Neural cell (in vitro differentiated cells): ENCODE data around the gene GATM. TPM values are rescaled to one million over a fixed set of nuclear protein-coding genes. Genes with fewer than 3 reads are reported as not detected.

Experiments used
- H2AFZ ChIP-seq: fragments of 200-600, 300-800 bp; sonication (generic), shearing (Covaris generic); 2 replicates; pipeline ENCODE4 v1.6.0; 2014; ENCODE audit warnings: low read depth, mild to moderate bottlenecking, antibody characterized with exemption, low read length, moderate library complexity
- H3F3A ChIP-seq: fragments of 200-600 bp; shearing (Covaris generic); 2 replicates; pipeline ENCODE4 v1.6.1; 2016; ENCODE audit warnings: mild to moderate bottlenecking, moderate library complexity, mixed read lengths, antibody characterized with exemption, low read length; ENCODE audit not compliant: insufficient read depth, poor library complexity, severe bottlenecking
- H3K27ac ChIP-seq: fragments of 200-600, 300-800 bp; sonication (generic), shearing (Covaris generic); 2 replicates; pipeline ENCODE4 v1.5.1; 2014; ENCODE audit warnings: mild to moderate bottlenecking, low read length, moderate library complexity
- H3K27me3 ChIP-seq: fragments of 300-800, 200-600 bp; sonication (generic), shearing (Covaris generic); 2 replicates; pipeline ENCODE4 v1.6.0; 2014; ENCODE audit warnings: mild to moderate bottlenecking, low read depth, low read length, moderate library complexity; ENCODE audit not compliant: insufficient read depth
- H3K36me3 ChIP-seq: fragments of 300-800, 200-600 bp; sonication (generic), shearing (Covaris generic); 2 replicates; pipeline ENCODE4 v1.5.1; 2014; ENCODE audit warnings: mild to moderate bottlenecking, antibody characterized with exemption, low read length, moderate library complexity; ENCODE audit not compliant: insufficient read depth
- H3K4me2 ChIP-seq: fragments of 300-800, 200-600 bp; sonication (generic), shearing (Covaris generic); 2 replicates; pipeline ENCODE4 v1.6.0; 2014; ENCODE audit warnings: mild to moderate bottlenecking, low read length
- H3K4me3 ChIP-seq: fragments of 300-800, 200-600 bp; sonication (generic), shearing (Covaris generic); 2 replicates; pipeline ENCODE4 v1.5.1; 2014; ENCODE audit warnings: mild to moderate bottlenecking, low read length, moderate library complexity
- H3K79me2 ChIP-seq: fragments of 200-600 bp; shearing (Covaris generic); replicated peaks from 2 replicates; pipeline ENCODE4 v1.6.0; 2014; ENCODE audit warnings: mild to moderate bottlenecking, low read length, moderate library complexity; ENCODE audit not compliant: insufficient read depth
- H3K9ac ChIP-seq: fragments of 300-800, 200-600 bp; sonication (generic), shearing (Covaris generic); 2 replicates; pipeline ENCODE4 v1.6.1; 2016; ENCODE audit warnings: mild to moderate bottlenecking, low read length, mixed read lengths
- H3K9me2 ChIP-seq: fragments of 200-600 bp; shearing (Covaris generic); 2 replicates; pipeline ENCODE4 v1.6.1; 2016; ENCODE audit warnings: mild to moderate bottlenecking, low read length, mixed read lengths; ENCODE audit not compliant: insufficient read depth
- H3K9me3 ChIP-seq: fragments of 200-600, 300-800 bp; sonication (generic), shearing (Covaris generic); 2 replicates; pipeline ENCODE4 v1.6.1; 2016; ENCODE audit warnings: mild to moderate bottlenecking, mixed run types, low read length, moderate library complexity, mixed read lengths
- H4K20me1 ChIP-seq: fragments of 200-600 bp; shearing (Covaris generic); 2 replicates; pipeline ENCODE4 v1.6.1; 2016; ENCODE audit warnings: mild to moderate bottlenecking, mixed run types; ENCODE audit not compliant: insufficient read depth
- EP300 ChIP-seq: fragments of 450-650 bp; conservative IDR thresholded peaks from 2 replicates; pipeline ENCODE4 v1.6.1; 2014; ENCODE audit warnings: antibody characterized with exemption, mild to moderate bottlenecking, moderate library complexity; ENCODE audit not compliant: poor library complexity, severe bottlenecking
- EZH2 ChIP-seq: fragments of 200-600, 300-800 bp; shearing (Covaris generic), sonication (generic); IDR thresholded peaks from 2 replicates; pipeline ENCODE4 v1.6.1; 2014; ENCODE audit warnings: antibody characterized with exemption, low read length, borderline replicate concordance, mild to moderate bottlenecking; ENCODE audit not compliant: insufficient read depth, poor library complexity, severe bottlenecking
- MXI1 ChIP-seq: fragments of 450-650 bp; conservative IDR thresholded peaks from 2 replicates; pipeline ENCODE4 v1.6.1; 2014; ENCODE audit warnings: antibody characterized with exemption, mild to moderate bottlenecking; ENCODE audit not compliant: poor library complexity, severe bottlenecking
- POLR2AphosphoS5 ChIP-seq: IDR thresholded peaks from 2 replicates; pipeline ENCODE4 v1.6.1; 2012
- RAD21 ChIP-seq: fragments of 450-650 bp; conservative IDR thresholded peaks from 2 replicates; pipeline ENCODE4 v1.6.1; 2014; ENCODE audit warnings: antibody characterized with exemption, mild to moderate bottlenecking, moderate library complexity
- REST ChIP-seq: IDR thresholded peaks from 2 replicates; pipeline ENCODE4 v1.6.1; 2012; ENCODE audit warnings: borderline replicate concordance
- SMC3 ChIP-seq: fragments of 450-650 bp; conservative IDR thresholded peaks from 2 replicates; pipeline ENCODE4 v1.6.1; 2014; ENCODE audit warnings: antibody characterized with exemption, mild to moderate bottlenecking, moderate library complexity; ENCODE audit not compliant: poor library complexity
- TAF1 ChIP-seq: IDR thresholded peaks from 2 replicates; pipeline ENCODE4 v1.6.1; 2012; ENCODE audit warnings: low read depth
- polyA plus RNA-seq: library from polyadenylated mRNA; depleted of rRNA; stranded (reverse); fragments of >200 nt; gene quantifications from 2 replicates; pipeline ENCODE4 v1.2.3, GENCODE V29; 2014
- TF ChIP-seq, protein P1 (sequence below): fragments of 450-650 bp; IDR thresholded peaks from 2 replicates; pipeline ENCODE4 v1.5.1; 2014; ENCODE audit warnings: antibody characterized with exemption, mild to moderate bottlenecking, moderate library complexity; ENCODE audit not compliant: poor library complexity, severe bottlenecking

The GATM gene
- polyA plus RNA-seq, 1 donor from 2014 or later = 13.3 TPM

DNA sequence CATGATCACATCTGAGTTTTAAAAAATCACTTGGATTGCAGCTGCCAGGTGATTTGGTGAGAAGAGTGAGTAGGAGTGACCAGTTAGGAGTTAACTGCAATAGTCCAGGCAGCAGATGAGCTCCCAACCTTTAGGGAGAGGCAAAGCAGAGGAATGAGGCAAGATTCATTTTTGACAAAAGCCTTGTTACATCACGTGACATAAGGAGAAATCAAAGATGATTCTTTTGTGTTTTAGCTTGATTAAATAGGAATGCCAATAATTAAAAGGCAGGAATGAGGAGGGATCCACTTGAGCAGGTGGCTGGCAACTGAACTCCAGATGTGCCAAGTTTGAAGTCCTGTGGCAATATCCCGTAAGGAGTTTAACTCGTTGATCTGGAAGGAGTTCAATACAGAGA, 2.5 kb downstream of the GATM start:
- Histone ChIP-seq H3K27ac (no peak overlapping the region), H3F3A (no peaks in the 10 kb centered on the region), H3K9me2 (no peaks in the 10 kb centered on the region), H3K36me3 (no peaks in the 10 kb centered on the region), H2AFZ (no peak overlapping the region), H3K27me3 (peaks cover 31% of the 10 kb centered on the region), H3K9me3 (no peaks in the 10 kb centered on the region), H4K20me1 (no peaks in the 10 kb centered on the region), H3K4me2 (no peak overlapping the region), H3K79me2 (no peaks in the 10 kb centered on the region), H3K9ac (no peak overlapping the region), H3K4me3 (no peak overlapping the region)
- TF ChIP-seq EP300 (no peak), POLR2AphosphoS5 (no peak), RAD21 (no peak), REST (no peak)

- Histone ChIP-seq H3K4me2 (no peak overlapping the region), H3K27me3 (peaks cover 24% of the 10 kb centered on the region), H3F3A (no peaks in the 10 kb centered on the region), H2AFZ (no peak overlapping the region), H3K36me3 (no peaks in the 10 kb centered on the region), H3K9ac (no peak overlapping the region), H3K79me2 (no peaks in the 10 kb centered on the region), H4K20me1 (no peaks in the 10 kb centered on the region), H3K27ac (no peak overlapping the region), H3K4me3 (no peak overlapping the region), H3K9me3 (no peaks in the 10 kb centered on the region), H3K9me2 (no peaks in the 10 kb centered on the region)
- TF ChIP-seq MXI1 (no peak), TAF1 (no peak), EZH2 (no peak), POLR2AphosphoS5 (no peak), RAD21 (no peak), SMC3 (no peak)
- TF ChIP-seq, protein P1, sequence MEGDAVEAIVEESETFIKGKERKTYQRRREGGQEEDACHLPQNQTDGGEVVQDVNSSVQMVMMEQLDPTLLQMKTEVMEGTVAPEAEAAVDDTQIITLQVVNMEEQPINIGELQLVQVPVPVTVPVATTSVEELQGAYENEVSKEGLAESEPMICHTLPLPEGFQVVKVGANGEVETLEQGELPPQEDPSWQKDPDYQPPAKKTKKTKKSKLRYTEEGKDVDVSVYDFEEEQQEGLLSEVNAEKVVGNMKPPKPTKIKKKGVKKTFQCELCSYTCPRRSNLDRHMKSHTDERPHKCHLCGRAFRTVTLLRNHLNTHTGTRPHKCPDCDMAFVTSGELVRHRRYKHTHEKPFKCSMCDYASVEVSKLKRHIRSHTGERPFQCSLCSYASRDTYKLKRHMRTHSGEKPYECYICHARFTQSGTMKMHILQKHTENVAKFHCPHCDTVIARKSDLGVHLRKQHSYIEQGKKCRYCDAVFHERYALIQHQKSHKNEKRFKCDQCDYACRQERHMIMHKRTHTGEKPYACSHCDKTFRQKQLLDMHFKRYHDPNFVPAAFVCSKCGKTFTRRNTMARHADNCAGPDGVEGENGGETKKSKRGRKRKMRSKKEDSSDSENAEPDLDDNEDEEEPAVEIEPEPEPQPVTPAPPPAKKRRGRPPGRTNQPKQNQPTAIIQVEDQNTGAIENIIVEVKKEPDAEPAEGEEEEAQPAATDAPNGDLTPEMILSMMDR = no peak
These were observed 4.4 kb downstream of the GATM start for GRCh38 chr15:45373976-45374375.
